ENCODE data around the gene MT1X.

MT1X gene

DNA sequence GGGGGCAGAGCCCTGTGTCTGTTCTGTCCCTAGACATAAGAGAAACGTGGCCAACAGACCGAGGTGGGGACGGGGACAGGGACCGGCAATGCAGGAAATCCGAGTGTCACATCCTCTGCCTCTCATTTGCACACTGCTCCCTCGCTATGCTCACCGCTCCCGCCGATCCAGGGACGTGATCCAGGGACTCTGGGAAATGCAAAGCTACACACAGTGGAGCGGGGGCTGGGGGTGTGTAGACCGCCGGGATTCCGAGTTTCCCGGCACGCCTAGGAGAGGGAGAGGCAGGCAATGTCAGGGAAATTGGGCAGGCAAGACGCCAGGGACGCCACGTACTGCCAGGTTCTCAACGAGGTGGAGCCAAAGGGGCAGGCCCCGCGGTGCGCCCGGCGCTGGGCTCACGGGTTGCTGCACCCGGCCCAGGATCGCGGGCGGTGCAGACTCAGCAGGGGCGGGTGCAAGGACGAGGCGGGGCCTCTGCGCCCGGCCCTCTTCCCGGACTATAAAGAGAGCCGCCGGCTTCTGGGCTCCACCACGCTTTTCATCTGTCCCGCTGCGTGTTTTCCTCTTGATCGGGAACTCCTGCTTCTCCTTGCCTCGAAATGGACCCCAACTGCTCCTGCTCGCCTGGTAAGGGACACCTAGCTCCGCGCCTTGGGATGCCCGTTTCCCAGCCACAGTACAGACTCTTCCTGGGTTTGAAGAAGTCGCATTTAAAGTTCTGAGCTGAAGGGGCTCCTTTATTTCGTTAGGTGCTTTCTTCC is at the start of gene MT1X:
TSS of gene MT1X (plus strand) at position 532 of the 764 bp plus-strand sequence. CDS start at position 603, 71 bp downstream.
- DNase-seq (ENCODE audit: low read depth in 2 of 2) = peak; percentile 90 to 94
- H3K4me3 ChIP-seq (replicated peaks in 1 of 2; ENCODE audit: low read depth in 2 of 2, low read length in 2 of 2) = peak within 1 kb of the TSS; percentile 52 to 70
- TF ChIP-seq, protein P1, sequence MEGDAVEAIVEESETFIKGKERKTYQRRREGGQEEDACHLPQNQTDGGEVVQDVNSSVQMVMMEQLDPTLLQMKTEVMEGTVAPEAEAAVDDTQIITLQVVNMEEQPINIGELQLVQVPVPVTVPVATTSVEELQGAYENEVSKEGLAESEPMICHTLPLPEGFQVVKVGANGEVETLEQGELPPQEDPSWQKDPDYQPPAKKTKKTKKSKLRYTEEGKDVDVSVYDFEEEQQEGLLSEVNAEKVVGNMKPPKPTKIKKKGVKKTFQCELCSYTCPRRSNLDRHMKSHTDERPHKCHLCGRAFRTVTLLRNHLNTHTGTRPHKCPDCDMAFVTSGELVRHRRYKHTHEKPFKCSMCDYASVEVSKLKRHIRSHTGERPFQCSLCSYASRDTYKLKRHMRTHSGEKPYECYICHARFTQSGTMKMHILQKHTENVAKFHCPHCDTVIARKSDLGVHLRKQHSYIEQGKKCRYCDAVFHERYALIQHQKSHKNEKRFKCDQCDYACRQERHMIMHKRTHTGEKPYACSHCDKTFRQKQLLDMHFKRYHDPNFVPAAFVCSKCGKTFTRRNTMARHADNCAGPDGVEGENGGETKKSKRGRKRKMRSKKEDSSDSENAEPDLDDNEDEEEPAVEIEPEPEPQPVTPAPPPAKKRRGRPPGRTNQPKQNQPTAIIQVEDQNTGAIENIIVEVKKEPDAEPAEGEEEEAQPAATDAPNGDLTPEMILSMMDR (IDR thresholded peaks at IDR 0.05; ENCODE audit: low read depth, low read length) = no peak

DNA sequence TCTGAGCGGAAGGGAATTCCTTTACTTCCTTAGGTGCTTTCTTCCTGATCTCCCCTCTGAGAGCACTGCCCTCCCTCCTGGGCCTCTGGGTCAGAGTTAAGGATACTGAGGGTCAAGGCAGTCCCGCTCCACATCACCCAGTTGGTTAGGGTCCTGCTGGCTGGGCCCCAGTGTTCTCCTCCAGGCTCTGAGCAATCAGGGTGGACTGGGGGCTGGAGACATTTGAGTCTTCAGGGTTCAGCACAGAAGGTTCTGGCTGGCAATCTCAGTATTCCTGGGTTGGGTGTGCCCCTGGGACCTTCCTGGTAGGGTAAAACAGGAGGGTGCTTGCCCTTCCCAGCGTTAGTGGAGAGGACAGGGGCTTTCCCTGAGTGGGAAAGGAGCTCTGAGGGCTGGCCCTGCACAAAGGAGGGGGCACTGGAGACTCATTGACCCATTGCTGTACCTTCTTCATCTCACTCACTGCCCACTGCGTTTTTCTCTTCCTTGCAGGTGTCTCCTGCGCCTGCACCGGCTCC is 49.4 kb upstream of the MT1X start:
- H3K4me3 ChIP-seq (replicated peaks in 1 of 2; ENCODE audit: low read depth in 2 of 2, low read length in 2 of 2) = peak overlapping the region in 1 of 2 donors; percentile 47
- TF ChIP-seq, protein P1 (IDR thresholded peaks at IDR 0.05; ENCODE audit: low read depth, low read length) = no peak
- DNase-seq (ENCODE audit: low read depth in 2 of 2) = no peak

DNA sequence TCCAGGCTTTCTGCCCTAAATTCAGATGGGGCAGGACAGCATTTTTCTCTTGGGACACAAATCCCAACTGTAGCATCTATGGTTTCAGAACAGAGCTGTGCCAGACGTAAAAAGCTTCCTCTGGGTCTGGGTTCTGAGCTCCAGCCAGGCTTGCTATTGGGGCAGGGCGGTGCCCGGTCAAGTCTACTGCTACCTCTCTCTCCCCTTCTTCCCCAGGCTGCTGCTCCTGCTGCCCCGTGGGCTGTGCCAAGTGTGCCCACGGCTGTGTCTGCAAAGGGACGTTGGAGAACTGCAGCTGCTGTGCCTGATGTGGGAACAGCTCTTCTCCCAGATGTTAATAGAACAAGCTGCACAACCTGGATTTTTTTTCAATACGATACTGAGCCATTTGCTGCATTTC is 48.7 kb upstream of the MT1X start:
- TF ChIP-seq, protein P1 (IDR thresholded peaks at IDR 0.05; ENCODE audit: low read depth, low read length) = no peak
- no peak for DNase-seq (ENCODE audit: low read depth in 2 of 2)
- no peak overlapping the region for H3K4me3 ChIP-seq (replicated peaks in 1 of 2; ENCODE audit: low read depth in 2 of 2, low read length in 2 of 2)

- TF ChIP-seq, protein P1 (IDR thresholded peaks at IDR 0.05; ENCODE audit: low read depth, low read length) = no peak
- no peak for DNase-seq (ENCODE audit: low read depth in 2 of 2)
- H3K4me3 ChIP-seq (replicated peaks in 1 of 2; ENCODE audit: low read depth in 2 of 2, low read length in 2 of 2) = peak overlapping the region in 1 of 2 donors; percentile 29
Measured at GRCh38 chr16:56634715-56635440, 47.4 kb upstream of the MT1X start.

DNA sequence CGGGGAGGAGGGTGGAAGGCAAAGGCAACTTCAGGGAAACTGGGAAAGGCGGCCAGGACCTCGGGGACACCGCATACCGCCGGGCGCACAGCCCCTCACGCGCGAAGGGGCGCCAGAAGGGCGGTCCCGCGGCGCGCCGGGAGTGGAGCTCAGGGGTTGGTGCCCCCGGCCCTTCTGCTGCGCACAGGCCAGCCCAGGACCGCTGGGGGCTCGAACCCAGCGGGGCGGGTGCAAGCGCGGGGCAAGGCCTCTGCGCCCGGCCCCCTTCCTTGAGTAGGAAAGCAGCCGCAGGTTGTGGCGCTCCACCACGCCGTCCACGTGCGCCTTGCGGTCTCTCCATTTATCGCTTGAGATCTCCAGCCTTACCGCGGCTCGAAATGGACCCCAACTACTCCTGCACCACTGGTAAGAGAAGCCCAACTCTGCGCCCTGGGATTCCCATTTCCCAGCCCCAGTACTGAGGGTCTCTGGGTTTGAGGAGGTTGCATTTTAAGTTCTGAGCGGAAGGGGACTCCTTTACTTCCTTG is 46.8 kb upstream of the MT1X start:
- TF ChIP-seq, protein P1 (IDR thresholded peaks at IDR 0.05; ENCODE audit: low read depth, low read length) = no peak
- H3K4me3 ChIP-seq (replicated peaks in 1 of 2; ENCODE audit: low read depth in 2 of 2, low read length in 2 of 2) = peak overlapping the region in 1 of 2 donors; percentile 29
- DNase-seq (ENCODE audit: low read depth in 2 of 2) = no peak

DNA sequence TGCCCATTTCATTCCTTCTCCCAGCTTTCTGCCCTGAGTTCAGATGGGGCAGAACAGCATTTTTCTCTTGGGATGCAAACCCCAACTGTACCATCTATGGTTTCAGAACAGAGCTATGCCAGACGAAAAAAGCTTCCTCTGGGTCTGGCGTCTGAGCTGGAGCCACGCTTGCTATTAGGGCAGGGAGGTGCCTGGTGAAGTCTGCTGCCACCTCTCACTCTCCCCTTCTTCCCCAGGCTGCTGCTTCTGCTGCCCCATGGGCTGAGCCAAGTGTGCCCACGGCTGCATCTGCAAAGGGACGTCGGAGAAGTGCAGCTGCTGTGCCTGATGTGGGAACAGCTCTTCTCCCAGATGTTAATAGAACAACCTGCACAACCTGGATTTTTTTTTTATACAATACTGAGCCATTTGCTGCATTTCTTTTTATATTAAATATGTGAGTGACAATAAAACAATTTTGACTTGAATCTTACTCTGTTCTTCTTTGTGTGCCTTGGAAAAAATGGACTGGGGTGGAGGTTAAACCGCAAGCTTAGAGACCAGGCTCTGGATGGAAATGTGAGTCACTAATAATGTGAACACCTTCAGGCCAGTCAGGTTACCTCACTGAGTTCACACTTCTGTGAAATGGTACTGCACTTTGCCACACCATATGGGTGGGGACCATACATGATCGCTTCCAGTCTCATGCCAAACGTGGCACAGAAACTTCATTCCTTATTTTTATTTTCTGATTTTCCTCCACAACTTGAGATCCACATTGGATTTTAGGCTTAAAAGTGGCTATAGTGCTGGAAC is 45.5 kb upstream of the MT1X start:
- no peak overlapping the region for H3K4me3 ChIP-seq (replicated peaks in 1 of 2; ENCODE audit: low read depth in 2 of 2, low read length in 2 of 2)
- TF ChIP-seq, protein P1 (IDR thresholded peaks at IDR 0.05; ENCODE audit: low read depth, low read length) = no peak
- DNase-seq (ENCODE audit: low read depth in 2 of 2) = no peak
